Measurements from ENCODE around the gene ZFP36L2.

The ZFP36L2 gene

GRCh38 chr2:43222475-43223309 is 3.7 kb downstream of the ZFP36L2 start:
- no peak for DNase-seq

- DNase-seq, result peak; percentile 80
These were observed 4.5 kb downstream of the ZFP36L2 start for GRCh38 chr2:43221763-43222474.

- DNase-seq, result no peak
These were observed 5.2 kb downstream of the ZFP36L2 start for GRCh38 chr2:43221124-43221762.

- no peak for DNase-seq
These were observed 5.7 kb downstream of the ZFP36L2 start for GRCh38 chr2:43220760-43221123.

GRCh38 chr2:43220229-43220751 is 6.1 kb downstream of the ZFP36L2 start:
- no peak for DNase-seq

- peak; percentile 90 for DNase-seq
These were observed 6.8 kb downstream of the ZFP36L2 start for GRCh38 chr2:43219383-43220228.

- DNase-seq, result peak; percentile 72
These were observed 7.6 kb downstream of the ZFP36L2 start for GRCh38 chr2:43218702-43219382.

- DNase-seq, result no peak
These were observed 8.2 kb downstream of the ZFP36L2 start for GRCh38 chr2:43218155-43218701.

- DNase-seq, result no peak
These were observed 8.9 kb downstream of the ZFP36L2 start for GRCh38 chr2:43217228-43218154.

- no peak for DNase-seq
These were observed 9.8 kb downstream of the ZFP36L2 start for GRCh38 chr2:43216629-43217028.

GRCh38 chr2:43215673-43216255 is 10.6 kb downstream of the ZFP36L2 start:
- no peak for DNase-seq

- no peak for DNase-seq
These were observed 12.2 kb downstream of the ZFP36L2 start for GRCh38 chr2:43214253-43214652.

GRCh38 chr2:43212931-43213330 is 13.5 kb downstream of the ZFP36L2 start:
- DNase-seq, result no peak

- no peak for DNase-seq
These were observed 14.1 kb downstream of the ZFP36L2 start for GRCh38 chr2:43212216-43212835.

GRCh38 chr2:43210467-43211303 is 15.7 kb downstream of the ZFP36L2 start:
- DNase-seq, result no peak

GRCh38 chr2:43210125-43210466 is 16.3 kb downstream of the ZFP36L2 start:
- DNase-seq, result no peak

- DNase-seq, result no peak
These were observed 17.1 kb downstream of the ZFP36L2 start for GRCh38 chr2:43209204-43209717.

GRCh38 chr2:43207553-43208300 is 18.7 kb downstream of the ZFP36L2 start:
- peak; percentile 35 for DNase-seq

Data from DMS53 (cell line).